HepG2 (cell line): ENCODE results near the gene POLL.

ENCODE experiments used
- CCAR2 ChIP-seq: fragments of 200-400 bp; formaldehyde crosslinking; optimal IDR thresholded peaks from 2 replicates; pipeline ENCODE3; 2018; ENCODE audit warnings: low read depth, mild to moderate bottlenecking, low read length, moderate library complexity
- CHD4 ChIP-seq: fragments of 200-600 bp; sonication (generic); IDR thresholded peaks from 2 replicates; pipeline ENCODE4 v1.7.0; 2017; ENCODE audit warnings: mild to moderate bottlenecking, low read length, borderline replicate concordance
- FOXA3 ChIP-seq: IDR thresholded peaks from 2 replicates; pipeline ENCODE4 v1.6.1; 2016; ENCODE audit warnings: missing genetic modification reagents, missing compliant biosample characterization
- JDP2 ChIP-seq: sonication (generic); formaldehyde crosslinking; IDR thresholded peaks from 2 replicates; pipeline ENCODE4 v1.8.1; 2022; ENCODE audit warnings: missing genetic modification reagents, borderline replicate concordance
- JUND ChIP-seq: sonication (generic); formaldehyde crosslinking; IDR thresholded peaks from 2 replicates; pipeline ENCODE4 v1.8.0; 2022; ENCODE audit warnings: mild to moderate bottlenecking, missing genetic modification reagents
- NPAS2 ChIP-seq: sonication (generic); formaldehyde crosslinking; IDR thresholded peaks from 2 replicates; pipeline ENCODE4 v1.8.0; 2022; ENCODE audit warnings: mild to moderate bottlenecking, missing genetic modification reagents, borderline replicate concordance
- POLR2A ChIP-seq, 2 experiments: IDR thresholded peaks; 2 replicates each; pipeline ENCODE4 v1.6.1; 2011; ENCODE audit warnings: low read depth in 2 of 2, low read length in 2 of 2, mild to moderate bottlenecking in 1 of 2, moderate library complexity in 1 of 2; ENCODE audit not compliant: insufficient read depth in 1 of 2
- TP53 ChIP-seq: sonication (generic); formaldehyde crosslinking; conservative IDR thresholded peaks from 2 replicates; pipeline ENCODE4 v1.4.0; 2020; ENCODE audit warnings: missing genetic modification reagents
- UBTF ChIP-seq: sonication (generic); formaldehyde crosslinking; IDR thresholded peaks from 2 replicates; pipeline ENCODE4 v1.4.0; 2020; ENCODE audit warnings: mild to moderate bottlenecking, missing genetic modification reagents
- ZKSCAN8 ChIP-seq: IDR thresholded peaks from 2 replicates; pipeline ENCODE4 v1.6.1; 2016; ENCODE audit warnings: borderline replicate concordance, missing genetic modification reagents, missing compliant biosample characterization
- ZNF562 ChIP-seq: sonication (generic); formaldehyde crosslinking; IDR thresholded peaks from 2 replicates; pipeline ENCODE4 v1.8.0; 2022; ENCODE audit warnings: missing genetic modification reagents, borderline replicate concordance
- ZNF768 ChIP-seq: sonication (generic); formaldehyde crosslinking; IDR thresholded peaks from 2 replicates; pipeline ENCODE4 v1.4.0; 2020; ENCODE audit warnings: missing genetic modification reagents
- TF ChIP-seq, protein P1 (sequence below), 2 experiments: sonication (generic) in 1 of 2; formaldehyde crosslinking in 1 of 2; IDR thresholded peaks; 2 replicates each; pipeline versions ENCODE4 v1.5.1 to v1.6.1; 2011 to 2020; ENCODE audit warnings: borderline replicate concordance in 1 of 2, low read depth in 1 of 2, low read length in 1 of 2, mild to moderate bottlenecking in 1 of 2, missing genetic modification reagents in 1 of 2, moderate library complexity in 1 of 2
- TF ChIP-seq, protein P2 (sequence below): IDR thresholded peaks from 2 replicates; pipeline ENCODE4 v1.6.1; 2012; ENCODE audit warnings: inconsistent platforms

GRCh38 chr10:101535949-101536348 is 52.1 kb downstream of the POLL start:
- TF ChIP-seq CCAR2 (no peak), UBTF (CRISPR knock-in tag) (no peak), NPAS2 (no peak), TP53 (no peak), FOXA3 (CRISPR knock-in tag) (no peak), JDP2 (no peak), ZNF768 (CRISPR knock-in tag) (no peak), CHD4 (no peak), ZNF562 (CRISPR knock-in tag) (no peak), POLR2A (IDR thresholded peaks at IDR 0.05; ENCODE audit: insufficient read depth in 1 of 2, low read depth in 2 of 2, low read length in 2 of 2) (no peak), JUND (no peak), ZKSCAN8 (CRISPR knock-in tag) (no peak)
- TF ChIP-seq, protein P1, sequence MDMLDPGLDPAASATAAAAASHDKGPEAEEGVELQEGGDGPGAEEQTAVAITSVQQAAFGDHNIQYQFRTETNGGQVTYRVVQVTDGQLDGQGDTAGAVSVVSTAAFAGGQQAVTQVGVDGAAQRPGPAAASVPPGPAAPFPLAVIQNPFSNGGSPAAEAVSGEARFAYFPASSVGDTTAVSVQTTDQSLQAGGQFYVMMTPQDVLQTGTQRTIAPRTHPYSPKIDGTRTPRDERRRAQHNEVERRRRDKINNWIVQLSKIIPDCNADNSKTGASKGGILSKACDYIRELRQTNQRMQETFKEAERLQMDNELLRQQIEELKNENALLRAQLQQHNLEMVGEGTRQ (IDR thresholded peaks at IDR 0.05; ENCODE audit: low read depth, low read length), result no peak
- TF ChIP-seq, protein P1 (CRISPR knock-in tag; IDR thresholded peaks at IDR 0.05; ENCODE audit: borderline replicate concordance), result no peak
- TF ChIP-seq, protein P2, sequence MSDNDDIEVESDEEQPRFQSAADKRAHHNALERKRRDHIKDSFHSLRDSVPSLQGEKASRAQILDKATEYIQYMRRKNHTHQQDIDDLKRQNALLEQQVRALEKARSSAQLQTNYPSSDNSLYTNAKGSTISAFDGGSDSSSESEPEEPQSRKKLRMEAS, result no peak
